ENCODE results near the gene LMAN1.

LMAN1 gene

GRCh38 chr18:59360381-59360780 is 1.3 kb upstream of the LMAN1 start:
- no peak for DNase-seq (ENCODE audit: low read depth in 3 of 3)

GRCh38 chr18:59359576-59359952 is 499 bp upstream of the LMAN1 start:
- DNase-seq (ENCODE audit: low read depth in 3 of 3), result peak in 1 of 3 experiments; percentile 2

GRCh38 chr18:59358414-59358711 is 702 bp downstream of the LMAN1 start:
- DNase-seq (ENCODE audit: low read depth in 3 of 3), result peak in 1 of 3 experiments; percentile 21

- DNase-seq (ENCODE audit: low read depth in 3 of 3), result peak in 1 of 3 experiments; percentile 1
Observed at GRCh38 chr18:59357928-59358327, 1.1 kb downstream of the LMAN1 start.

GRCh38 chr18:59354731-59355130 is 4.3 kb downstream of the LMAN1 start:
- DNase-seq (ENCODE audit: low read depth in 3 of 3), result no peak

GRCh38 chr18:59353079-59353680 is 5.9 kb downstream of the LMAN1 start:
- no peak for DNase-seq (ENCODE audit: low read depth in 3 of 3)

GRCh38 chr18:59352250-59352855 is 6.7 kb downstream of the LMAN1 start:
- DNase-seq (ENCODE audit: low read depth in 3 of 3), result no peak

GRCh38 chr18:59345556-59345955 is 13.5 kb downstream of the LMAN1 start:
- no peak for DNase-seq (ENCODE audit: low read depth in 3 of 3)

- DNase-seq (ENCODE audit: low read depth in 3 of 3), result no peak
Observed at GRCh38 chr18:59344996-59345395, 14.1 kb downstream of the LMAN1 start.

- DNase-seq (ENCODE audit: low read depth in 3 of 3), result no peak
Observed at GRCh38 chr18:59343926-59344325, 15.1 kb downstream of the LMAN1 start.

- DNase-seq (ENCODE audit: low read depth in 3 of 3), result no peak
Observed at GRCh38 chr18:59340817-59341216, 18.2 kb downstream of the LMAN1 start.

- DNase-seq (ENCODE audit: low read depth in 3 of 3), result no peak
Observed at GRCh38 chr18:59340312-59340711, 18.8 kb downstream of the LMAN1 start.

GRCh38 chr18:59332986-59333385 is 26.1 kb downstream of the LMAN1 start:
- DNase-seq (ENCODE audit: low read depth in 3 of 3), result no peak

- DNase-seq (ENCODE audit: low read depth in 3 of 3), result no peak
Observed at GRCh38 chr18:59328683-59329082, 30.4 kb downstream of the LMAN1 start.

- no peak for DNase-seq (ENCODE audit: low read depth in 3 of 3)
Observed at GRCh38 chr18:59325965-59326364, 33.1 kb downstream of the LMAN1 start.

- no peak for DNase-seq (ENCODE audit: low read depth in 3 of 3)
Observed at GRCh38 chr18:59324623-59324971, 34.5 kb downstream of the LMAN1 start.

GRCh38 chr18:59323931-59324622 is 35.0 kb downstream of the LMAN1 start:
- no peak for DNase-seq (ENCODE audit: low read depth in 3 of 3)

- no peak for DNase-seq (ENCODE audit: low read depth in 3 of 3)
Observed at GRCh38 chr18:59318460-59319050, 40.5 kb downstream of the LMAN1 start, which contains the start of gene CPLX4. TSS of gene CPLX4 (minus strand) at chr18:59318649. CDS start at chr18:59318462, 187 bp downstream.

- DNase-seq (ENCODE audit: low read depth in 3 of 3), result no peak
Observed at GRCh38 chr18:59311631-59312030, 47.4 kb downstream of the LMAN1 start.

GRCh38 chr18:59308938-59309260 is 50.2 kb downstream of the LMAN1 start:
- DNase-seq (ENCODE audit: low read depth in 3 of 3), result no peak

GRCh38 chr18:59308248-59308937 is 50.7 kb downstream of the LMAN1 start:
- peak; percentile 39 to 65 (median 53) for DNase-seq (ENCODE audit: low read depth in 3 of 3)

- DNase-seq (ENCODE audit: low read depth in 3 of 3), result no peak
Observed at GRCh38 chr18:59306640-59307039, 52.4 kb downstream of the LMAN1 start.

GRCh38 chr18:59305295-59305694 is 53.8 kb downstream of the LMAN1 start:
- no peak for DNase-seq (ENCODE audit: low read depth in 3 of 3)
